ENCODE measurements around the gene DMRTA2. TPM values are rescaled to one million over a fixed set of nuclear protein-coding genes. Genes with fewer than 3 reads are reported as not detected.
A peak's percentile ranks its signal among the peaks of the same experiment; 100 is the strongest.

The DMRTA2 gene
- total and polyA plus RNA-seq, 2 donors (not counting 1 experiment from before 2014, with no cell fraction given), result 0.05 TPM; not detected in 1

- H3K4me3 ChIP-seq (replicated peaks in 1 of 4; ENCODE audit: control extremely low read depth in 1 of 4, insufficient read depth in 1 of 4, low read depth in 3 of 4, low read length in 4 of 4), result no peak overlapping the region
- no peaks in the 10 kb centered on the region for H3K9me3 ChIP-seq (ENCODE audit: control insufficient read depth, insufficient read depth, low read depth, low read length)
- no peak for TF ChIP-seq EZH2 (IDR thresholded peaks at IDR 0.05; ENCODE audit: low read length, missing control alignments)
- no peak for TF ChIP-seq CTCF (conservative IDR thresholded peaks at IDR 0.05 in 1 of 2, IDR thresholded peaks at IDR 0.05 in 1 of 2; ENCODE audit: low read depth in 1 of 2, low read length in 2 of 2)
- no peak for DNase-seq (ENCODE audit: low read depth in 2 of 2)
- no peak overlapping the region for H3K27ac ChIP-seq (ENCODE audit: insufficient read depth, low read length)
- H3K4me1 ChIP-seq (ENCODE audit: control insufficient read depth, extremely low read depth, insufficient read depth, low read length), result no peaks in the 10 kb centered on the region
- H3K79me2 ChIP-seq (ENCODE audit: control insufficient read depth, insufficient read depth, low read length), result no peaks in the 10 kb centered on the region
- H2AFZ ChIP-seq (ENCODE audit: low read length), result no peak overlapping the region
- no peaks in the 10 kb centered on the region for H4K20me1 ChIP-seq (ENCODE audit: control insufficient read depth, extremely low read depth, insufficient read depth, low read length)
- no peaks in the 10 kb centered on the region for H3K36me3 ChIP-seq (ENCODE audit: control insufficient read depth, insufficient read depth, low read length)
- no peak overlapping the region for H3K9ac ChIP-seq (ENCODE audit: insufficient read depth, low read length)
- no peak overlapping the region for H3K4me2 ChIP-seq (ENCODE audit: extremely low read depth, insufficient read depth, low read length)
- no peaks in the 10 kb centered on the region for H3K27me3 ChIP-seq (ENCODE audit: control insufficient read depth, insufficient read depth, low read length)
Observed at GRCh38 chr1:50369008-50369634, 54.1 kb downstream of the DMRTA2 start.

- H3K4me1 ChIP-seq (ENCODE audit: control insufficient read depth, extremely low read depth, insufficient read depth, low read length), result no peaks in the 10 kb centered on the region
- no peak overlapping the region for H3K27ac ChIP-seq (ENCODE audit: insufficient read depth, low read length)
- no peak for TF ChIP-seq EZH2 (IDR thresholded peaks at IDR 0.05; ENCODE audit: low read length, missing control alignments)
- peak; percentile 56 to 58 for TF ChIP-seq CTCF (conservative IDR thresholded peaks at IDR 0.05 in 1 of 2, IDR thresholded peaks at IDR 0.05 in 1 of 2; ENCODE audit: low read depth in 1 of 2, low read length in 2 of 2)
- no peaks in the 10 kb centered on the region for H3K9me3 ChIP-seq (ENCODE audit: control insufficient read depth, insufficient read depth, low read depth, low read length)
- no peaks in the 10 kb centered on the region for H3K79me2 ChIP-seq (ENCODE audit: control insufficient read depth, insufficient read depth, low read length)
- peak overlapping the region in 1 of 4 experiments; percentile 14 for H3K4me3 ChIP-seq (replicated peaks in 1 of 4; ENCODE audit: control extremely low read depth in 1 of 4, insufficient read depth in 1 of 4, low read depth in 3 of 4, low read length in 4 of 4)
- no peak overlapping the region for H3K9ac ChIP-seq (ENCODE audit: insufficient read depth, low read length)
- peak in 1 of 2 donors; percentile 17 for DNase-seq (ENCODE audit: low read depth in 2 of 2)
- H3K36me3 ChIP-seq (ENCODE audit: control insufficient read depth, insufficient read depth, low read length), result no peaks in the 10 kb centered on the region
- no peak overlapping the region for H3K4me2 ChIP-seq (ENCODE audit: extremely low read depth, insufficient read depth, low read length)
- H2AFZ ChIP-seq (ENCODE audit: low read length), result no peak overlapping the region
- H3K27me3 ChIP-seq (ENCODE audit: control insufficient read depth, insufficient read depth, low read length), result no peaks in the 10 kb centered on the region
- H4K20me1 ChIP-seq (ENCODE audit: control insufficient read depth, extremely low read depth, insufficient read depth, low read length), result no peaks in the 10 kb centered on the region
Observed at GRCh38 chr1:50368179-50369007, 54.9 kb downstream of the DMRTA2 start.

All from fibroblast of lung (primary cell).